ENCODE data around the gene SPAG9.

DNA sequence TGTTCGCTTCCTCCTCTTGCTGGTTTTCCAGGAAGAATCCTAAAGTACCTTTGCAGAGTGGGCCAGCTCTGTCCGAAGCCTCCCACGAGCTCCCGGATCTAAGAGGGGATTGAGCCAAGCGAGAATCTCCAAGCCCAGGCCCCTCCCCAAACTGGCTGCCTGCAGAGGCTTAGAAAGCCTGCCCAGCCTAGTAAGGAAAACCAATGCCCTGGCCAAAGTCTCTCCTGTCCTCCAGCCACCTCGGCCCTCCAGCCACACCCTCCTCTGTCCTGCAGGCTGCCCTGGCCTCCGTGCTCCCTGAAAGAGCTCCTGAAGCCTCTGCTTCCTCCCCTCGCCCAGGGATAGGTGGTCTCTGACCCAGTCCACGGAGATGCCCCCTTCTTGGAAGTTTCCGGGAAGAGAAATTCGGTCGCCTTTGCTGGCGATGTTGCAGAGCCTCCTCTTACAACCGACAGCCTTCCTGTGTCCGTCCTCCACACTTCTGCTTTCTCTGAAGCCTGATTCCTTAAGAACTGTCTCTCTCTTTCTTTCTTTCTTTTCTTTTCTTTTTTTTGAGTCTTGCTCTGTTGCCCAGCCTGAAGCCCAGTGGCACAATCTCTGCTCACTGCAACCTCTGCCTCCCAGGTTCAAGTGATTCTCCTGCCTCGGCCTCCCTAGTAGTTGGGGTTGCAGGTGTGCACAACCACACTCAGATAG is 199.6 kb downstream of the SPAG9 start:
- no peak for TF ChIP-seq POLR2A (IDR thresholded peaks at IDR 0.05)
- TF ChIP-seq, protein P1, sequence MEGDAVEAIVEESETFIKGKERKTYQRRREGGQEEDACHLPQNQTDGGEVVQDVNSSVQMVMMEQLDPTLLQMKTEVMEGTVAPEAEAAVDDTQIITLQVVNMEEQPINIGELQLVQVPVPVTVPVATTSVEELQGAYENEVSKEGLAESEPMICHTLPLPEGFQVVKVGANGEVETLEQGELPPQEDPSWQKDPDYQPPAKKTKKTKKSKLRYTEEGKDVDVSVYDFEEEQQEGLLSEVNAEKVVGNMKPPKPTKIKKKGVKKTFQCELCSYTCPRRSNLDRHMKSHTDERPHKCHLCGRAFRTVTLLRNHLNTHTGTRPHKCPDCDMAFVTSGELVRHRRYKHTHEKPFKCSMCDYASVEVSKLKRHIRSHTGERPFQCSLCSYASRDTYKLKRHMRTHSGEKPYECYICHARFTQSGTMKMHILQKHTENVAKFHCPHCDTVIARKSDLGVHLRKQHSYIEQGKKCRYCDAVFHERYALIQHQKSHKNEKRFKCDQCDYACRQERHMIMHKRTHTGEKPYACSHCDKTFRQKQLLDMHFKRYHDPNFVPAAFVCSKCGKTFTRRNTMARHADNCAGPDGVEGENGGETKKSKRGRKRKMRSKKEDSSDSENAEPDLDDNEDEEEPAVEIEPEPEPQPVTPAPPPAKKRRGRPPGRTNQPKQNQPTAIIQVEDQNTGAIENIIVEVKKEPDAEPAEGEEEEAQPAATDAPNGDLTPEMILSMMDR (IDR thresholded peaks at IDR 0.05) = no peak
